Measurements from ENCODE around the gene TNS4.

Gene TNS4

DNA sequence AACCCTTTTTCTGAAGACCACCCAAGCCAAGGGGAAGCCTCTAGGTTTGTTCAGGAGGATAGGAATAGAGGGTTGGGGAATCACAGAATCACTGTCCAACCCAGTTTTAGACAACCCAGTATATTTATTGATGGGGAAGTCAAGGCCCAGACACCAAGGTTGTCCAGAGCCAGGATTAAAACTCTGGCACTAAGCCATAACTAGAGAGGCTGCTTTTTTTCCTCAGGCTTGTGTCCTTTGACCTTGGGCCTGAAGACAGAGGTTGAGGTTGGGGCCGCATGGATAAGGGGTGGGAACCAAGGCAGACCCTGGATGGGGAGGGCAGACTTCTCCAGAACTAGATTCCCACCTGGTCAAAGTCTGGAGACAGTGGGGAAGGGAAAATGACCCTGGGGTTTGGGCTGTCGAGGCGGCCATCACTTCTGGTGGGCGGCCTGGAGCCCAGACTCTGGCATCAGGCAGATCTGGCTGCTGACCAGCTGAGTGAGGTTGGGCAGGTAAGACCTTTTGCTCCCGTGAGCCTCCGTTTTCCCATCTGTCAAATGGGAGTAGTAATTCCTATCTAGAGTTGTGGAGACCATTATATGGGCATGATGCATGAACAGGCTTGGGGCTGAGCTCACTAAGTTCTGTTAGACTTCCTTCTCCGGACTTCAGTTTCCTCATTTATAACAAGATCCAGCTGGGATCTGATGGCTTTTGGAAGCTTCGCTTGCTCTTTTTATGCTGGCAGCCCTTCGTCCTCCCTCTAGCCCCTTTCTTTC, 40.3 kb downstream of the TNS4 start:
- no peak overlapping the region for H2AFZ ChIP-seq (ENCODE audit: low read length, unreplicated experiment)
- no peak overlapping the region for H3K4me3 ChIP-seq (ENCODE audit: low read depth, low read length)
- H3K4me1 ChIP-seq (ENCODE audit: control insufficient read depth, insufficient read depth, low read length, unreplicated experiment): peaks cover 39% of the 10 kb centered on the region
- peaks cover 16% of the 10 kb centered on the region; the same call in 1 of the 2 replicates for H3K36me3 ChIP-seq (ENCODE audit: insufficient read depth, low read length)
- H3K27ac ChIP-seq (ENCODE audit: low read depth, low read length): peak overlapping the region; percentile 15; the same call in 1 of the 2 replicates
- no peaks in the 10 kb centered on the region for H3K79me2 ChIP-seq (ENCODE audit: control insufficient read depth, insufficient read depth, low read length, unreplicated experiment)
- no peaks in the 10 kb centered on the region for H3K27me3 ChIP-seq (ENCODE audit: insufficient read depth, low read length)

DNA sequence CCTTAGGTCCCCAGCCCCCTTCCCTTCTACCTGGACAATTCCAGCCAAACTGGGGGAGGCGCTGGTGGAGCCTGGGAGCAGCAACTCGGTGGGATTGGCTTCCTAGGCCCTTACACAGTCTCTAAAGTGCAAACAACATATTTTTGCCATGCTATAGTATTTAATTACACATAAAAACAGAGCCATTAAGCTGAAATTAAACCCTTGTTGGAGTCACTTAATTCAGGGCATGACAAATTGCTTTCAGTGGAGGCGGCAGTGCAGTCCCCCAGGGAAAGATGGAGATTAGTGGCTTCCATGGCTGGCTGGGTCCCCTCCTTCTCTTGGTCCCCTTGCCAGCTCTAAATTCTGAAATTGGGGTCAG, 40.8 kb downstream of the TNS4 start:
- no peak overlapping the region for H2AFZ ChIP-seq (ENCODE audit: low read length, unreplicated experiment)
- no peaks in the 10 kb centered on the region for H3K79me2 ChIP-seq (ENCODE audit: control insufficient read depth, insufficient read depth, low read length, unreplicated experiment)
- H3K36me3 ChIP-seq (ENCODE audit: insufficient read depth, low read length): peaks cover 21% of the 10 kb centered on the region
- H3K27ac ChIP-seq (ENCODE audit: low read depth, low read length): peak overlapping the region; percentile 15; the same call in 1 of the 2 replicates
- no peak overlapping the region for H3K4me3 ChIP-seq (ENCODE audit: low read depth, low read length)
- H3K27me3 ChIP-seq (ENCODE audit: insufficient read depth, low read length): no peaks in the 10 kb centered on the region
- H3K4me1 ChIP-seq (ENCODE audit: control insufficient read depth, insufficient read depth, low read length, unreplicated experiment): peaks cover 45% of the 10 kb centered on the region

- Histone ChIP-seq H3K27me3 (ENCODE audit: insufficient read depth, low read length) (no peaks in the 10 kb centered on the region), H3K4me1 (ENCODE audit: control insufficient read depth, insufficient read depth, low read length, unreplicated experiment) (peaks cover 48% of the 10 kb centered on the region), H3K79me2 (ENCODE audit: control insufficient read depth, insufficient read depth, low read length, unreplicated experiment) (no peaks in the 10 kb centered on the region), H3K4me3 (ENCODE audit: low read depth, low read length) (no peak overlapping the region), H3K27ac (ENCODE audit: low read depth, low read length) (peak overlapping the region; percentile 46), H2AFZ (ENCODE audit: low read length, unreplicated experiment) (no peak overlapping the region), H3K36me3 (ENCODE audit: insufficient read depth, low read length) (peaks cover 23% of the 10 kb centered on the region)
Observed at GRCh38 chr17:40459636-40460603, 41.5 kb downstream of the TNS4 start.

- H3K36me3 ChIP-seq (ENCODE audit: insufficient read depth, low read length): peaks cover 32% of the 10 kb centered on the region
- no peak overlapping the region for H2AFZ ChIP-seq (ENCODE audit: low read length, unreplicated experiment)
- peak overlapping the region; percentile 46 for H3K27ac ChIP-seq (ENCODE audit: low read depth, low read length)
- H3K4me3 ChIP-seq (ENCODE audit: low read depth, low read length): no peak overlapping the region
- no peaks in the 10 kb centered on the region for H3K27me3 ChIP-seq (ENCODE audit: insufficient read depth, low read length)
- peaks cover 56% of the 10 kb centered on the region for H3K4me1 ChIP-seq (ENCODE audit: control insufficient read depth, insufficient read depth, low read length, unreplicated experiment)
- peaks cover under 1% of the 10 kb centered on the region for H3K79me2 ChIP-seq (ENCODE audit: control insufficient read depth, insufficient read depth, low read length, unreplicated experiment)
Observed at GRCh38 chr17:40458851-40459482, 42.5 kb downstream of the TNS4 start.

DNA sequence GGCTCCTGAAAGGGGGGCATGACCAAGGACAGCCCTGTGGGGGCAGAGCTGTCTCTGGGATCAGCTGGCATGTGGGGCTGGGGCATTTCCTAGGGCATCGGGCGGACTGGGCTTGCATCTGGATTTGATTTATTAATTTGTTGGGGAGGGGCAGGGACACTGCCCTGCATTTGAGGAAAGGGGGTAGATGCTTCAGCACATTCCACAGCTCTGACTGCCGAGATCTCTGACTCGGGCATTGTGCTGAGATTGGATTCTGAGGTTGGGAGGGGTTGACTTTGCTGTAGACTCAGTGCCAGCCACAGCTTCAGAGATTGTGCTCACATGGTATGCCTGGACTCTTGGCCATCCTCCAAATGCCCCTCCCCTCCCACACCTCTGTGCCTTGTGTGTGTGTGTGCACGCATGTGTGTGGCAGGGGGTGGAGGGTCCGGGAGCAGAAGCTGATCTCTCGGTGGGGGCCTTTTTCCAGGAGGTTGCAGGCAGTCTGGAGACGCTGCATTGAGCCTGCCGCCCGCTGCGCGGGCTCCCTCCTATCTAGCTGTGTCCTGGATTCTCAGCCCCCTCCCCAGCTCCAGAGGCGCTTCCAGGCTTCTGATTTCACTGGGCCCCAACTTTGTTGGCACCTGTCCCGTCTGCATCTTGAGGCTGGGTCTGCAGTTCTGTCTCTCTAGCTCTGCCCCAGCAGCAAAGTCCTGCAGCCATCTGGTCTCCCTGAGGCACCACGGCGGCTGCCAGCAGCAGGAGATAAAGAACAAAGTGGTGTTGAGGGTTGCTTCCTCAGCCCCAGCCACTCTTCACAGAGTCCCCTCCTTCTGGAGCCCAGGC, 43.2 kb downstream of the TNS4 start:
- Histone ChIP-seq H3K27me3 (ENCODE audit: insufficient read depth, low read length) (no peaks in the 10 kb centered on the region), H3K36me3 (ENCODE audit: insufficient read depth, low read length) (peaks cover 39% of the 10 kb centered on the region), H3K4me1 (ENCODE audit: control insufficient read depth, insufficient read depth, low read length, unreplicated experiment) (peaks cover 64% of the 10 kb centered on the region), H3K4me3 (ENCODE audit: low read depth, low read length) (no peak overlapping the region), H3K79me2 (ENCODE audit: control insufficient read depth, insufficient read depth, low read length, unreplicated experiment) (peaks cover 5% of the 10 kb centered on the region), H3K27ac (ENCODE audit: low read depth, low read length) (peak overlapping the region; percentile 66), H2AFZ (ENCODE audit: low read length, unreplicated experiment) (no peak overlapping the region)

GRCh38 chr17:40457369-40457768, 44.1 kb downstream of the TNS4 start:
- H3K4me3 ChIP-seq (ENCODE audit: low read depth, low read length): no peak overlapping the region
- peaks cover 72% of the 10 kb centered on the region for H3K4me1 ChIP-seq (ENCODE audit: control insufficient read depth, insufficient read depth, low read length, unreplicated experiment)
- peak overlapping the region; percentile 66 for H3K27ac ChIP-seq (ENCODE audit: low read depth, low read length)
- H3K36me3 ChIP-seq (ENCODE audit: insufficient read depth, low read length): peaks cover 42% of the 10 kb centered on the region
- no peak overlapping the region for H2AFZ ChIP-seq (ENCODE audit: low read length, unreplicated experiment)
- no peaks in the 10 kb centered on the region for H3K27me3 ChIP-seq (ENCODE audit: insufficient read depth, low read length)
- H3K79me2 ChIP-seq (ENCODE audit: control insufficient read depth, insufficient read depth, low read length, unreplicated experiment): peaks cover 11% of the 10 kb centered on the region

DNA sequence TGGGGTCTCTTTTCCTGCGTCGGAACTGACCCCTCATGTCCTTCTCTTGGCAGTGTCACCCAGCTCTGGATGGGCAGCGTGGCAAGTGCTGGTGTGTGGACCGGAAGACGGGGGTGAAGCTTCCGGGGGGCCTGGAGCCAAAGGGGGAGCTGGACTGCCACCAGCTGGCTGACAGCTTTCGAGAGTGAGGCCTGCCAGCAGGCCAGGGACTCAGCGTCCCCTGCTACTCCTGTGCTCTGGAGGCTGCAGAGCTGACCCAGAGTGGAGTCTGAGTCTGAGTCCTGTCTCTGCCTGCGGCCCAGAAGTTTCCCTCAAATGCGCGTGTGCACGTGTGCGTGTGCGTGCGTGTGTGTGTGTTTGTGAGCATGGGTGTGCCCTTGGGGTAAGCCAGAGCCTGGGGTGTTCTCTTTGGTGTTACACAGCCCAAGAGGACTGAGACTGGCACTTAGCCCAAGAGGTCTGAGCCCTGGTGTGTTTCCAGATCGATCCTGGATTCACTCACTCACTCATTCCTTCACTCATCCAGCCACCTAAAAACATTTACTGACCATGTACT, 44.9 kb downstream of the TNS4 start:
- peaks cover 15% of the 10 kb centered on the region for H3K79me2 ChIP-seq (ENCODE audit: control insufficient read depth, insufficient read depth, low read length, unreplicated experiment)
- H3K4me1 ChIP-seq (ENCODE audit: control insufficient read depth, insufficient read depth, low read length, unreplicated experiment): peaks cover 78% of the 10 kb centered on the region
- H3K27ac ChIP-seq (ENCODE audit: low read depth, low read length): peak overlapping the region; percentile 66
- no peak overlapping the region for H2AFZ ChIP-seq (ENCODE audit: low read length, unreplicated experiment)
- H3K36me3 ChIP-seq (ENCODE audit: insufficient read depth, low read length): peaks cover 42% of the 10 kb centered on the region
- no peaks in the 10 kb centered on the region for H3K27me3 ChIP-seq (ENCODE audit: insufficient read depth, low read length)
- H3K4me3 ChIP-seq (ENCODE audit: low read depth, low read length): no peak overlapping the region

GRCh38 chr17:40454613-40454995, 46.8 kb downstream of the TNS4 start:
- no peak overlapping the region for H3K4me3 ChIP-seq (ENCODE audit: low read depth, low read length)
- H3K27ac ChIP-seq (ENCODE audit: low read depth, low read length): peak overlapping the region; percentile 90
- peaks cover 33% of the 10 kb centered on the region for H3K79me2 ChIP-seq (ENCODE audit: control insufficient read depth, insufficient read depth, low read length, unreplicated experiment)
- no peak overlapping the region for H2AFZ ChIP-seq (ENCODE audit: low read length, unreplicated experiment)
- H3K4me1 ChIP-seq (ENCODE audit: control insufficient read depth, insufficient read depth, low read length, unreplicated experiment): peaks cover 94% of the 10 kb centered on the region
- H3K27me3 ChIP-seq (ENCODE audit: insufficient read depth, low read length): no peaks in the 10 kb centered on the region
- peaks cover 47% of the 10 kb centered on the region for H3K36me3 ChIP-seq (ENCODE audit: insufficient read depth, low read length)

DNA sequence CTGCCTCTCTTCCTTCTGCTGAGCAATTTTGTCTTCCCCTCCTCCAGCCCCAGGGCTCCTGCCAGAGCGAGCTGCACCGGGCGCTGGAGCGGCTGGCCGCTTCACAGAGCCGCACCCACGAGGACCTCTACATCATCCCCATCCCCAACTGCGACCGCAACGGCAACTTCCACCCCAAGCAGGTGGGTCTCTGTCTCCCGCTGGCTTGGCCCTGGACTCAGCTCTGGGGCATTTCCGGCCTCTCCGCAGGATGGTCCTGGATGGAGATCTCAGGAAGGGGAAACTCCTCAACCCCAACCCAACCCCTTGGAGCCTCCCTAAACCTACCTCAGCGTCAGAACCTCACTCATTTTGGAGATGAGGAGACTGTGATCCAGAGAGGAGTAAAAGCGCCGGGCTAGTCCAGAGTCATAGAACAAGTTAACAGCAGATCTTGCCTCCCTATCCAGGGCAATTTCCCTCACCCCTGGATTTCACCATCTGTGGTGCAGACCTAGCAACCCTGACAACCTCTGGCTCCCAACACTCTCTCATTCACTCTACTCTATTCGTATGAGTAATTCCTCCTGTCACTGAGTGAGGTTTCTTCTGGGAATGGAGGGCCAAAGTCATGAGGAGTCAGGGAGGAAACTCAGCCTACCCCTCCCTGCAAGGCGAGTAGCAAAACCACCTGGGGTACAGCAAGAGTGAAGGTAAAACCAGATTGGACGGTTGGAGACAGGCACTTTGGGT, 47.4 kb downstream of the TNS4 start:
- Histone ChIP-seq H3K36me3 (ENCODE audit: insufficient read depth, low read length) (peaks cover 48% of the 10 kb centered on the region), H3K79me2 (ENCODE audit: control insufficient read depth, insufficient read depth, low read length, unreplicated experiment) (peaks cover 36% of the 10 kb centered on the region), H3K27ac (ENCODE audit: low read depth, low read length) (peak overlapping the region; percentile 90), H3K4me3 (ENCODE audit: low read depth, low read length) (no peak overlapping the region), H3K27me3 (ENCODE audit: insufficient read depth, low read length) (no peaks in the 10 kb centered on the region), H3K4me1 (ENCODE audit: control insufficient read depth, insufficient read depth, low read length, unreplicated experiment) (peaks cover 92% of the 10 kb centered on the region), H2AFZ (ENCODE audit: low read length, unreplicated experiment) (no peak overlapping the region)
